Liver (tissue), 9 donors: ENCODE data around the gene KIF26B. TPM values are rescaled to one million over a fixed set of nuclear protein-coding genes. Genes with fewer than 3 reads are reported as not detected.

Experiments used
- DNase-seq: peaks from one replicate; pipeline ENCODE4 v3.0.0-alpha.2; 2017; ENCODE audit warnings: low spot score
- H3K27ac ChIP-seq, 2 donors: one replicate each; pipeline ENCODE4 v1.7.0; 2013; ENCODE audit warnings: inconsistent platforms in 2 of 2, low read length in 2 of 2, control low read depth in 1 of 2, low read depth in 1 of 2, mild to moderate bottlenecking in 1 of 2
- H3K27me3 ChIP-seq, 4 donors: one replicate each; pipeline versions ENCODE4 v1.6.1 to v1.7.0; 2013; ENCODE audit warnings: low read length in 3 of 4, inconsistent platforms in 1 of 4, mild to moderate bottlenecking in 1 of 4, moderate library complexity in 1 of 4; ENCODE audit not compliant: control insufficient read depth in 4 of 4, insufficient read depth in 4 of 4
- H3K36me3 ChIP-seq, 4 donors: one replicate each; pipeline versions ENCODE4 v1.6.1 to v1.7.0; 2013; ENCODE audit warnings: low read length in 3 of 4, mild to moderate bottlenecking in 3 of 4, low read depth in 1 of 4, moderate library complexity in 1 of 4; ENCODE audit not compliant: control insufficient read depth in 4 of 4, insufficient read depth in 3 of 4
- H3K4me1 ChIP-seq, 4 donors: one replicate each; pipeline versions ENCODE4 v1.6.1 to v1.7.0; 2013; ENCODE audit warnings: low read length in 3 of 4, mild to moderate bottlenecking in 3 of 4, moderate library complexity in 1 of 4; ENCODE audit not compliant: control insufficient read depth in 4 of 4, insufficient read depth in 4 of 4
- H3K4me3 ChIP-seq, 3 donors: one replicate each; pipeline versions ENCODE4 v1.6.1 to v1.7.0; 2013; ENCODE audit warnings: low read length in 3 of 3, control low read depth in 1 of 3, low read depth in 1 of 3, mild to moderate bottlenecking in 1 of 3
- H3K9ac ChIP-seq, 2 donors: one replicate each; pipeline ENCODE4 v1.7.0; 2013; ENCODE audit warnings: low read length in 2 of 2, mild to moderate bottlenecking in 2 of 2, moderate library complexity in 2 of 2, control low read depth in 1 of 2, low read depth in 1 of 2
- H3K9me3 ChIP-seq, 4 donors: one replicate each; pipeline versions ENCODE4 v1.6.1 to v1.7.0; 2013; ENCODE audit warnings: low read length in 3 of 4; ENCODE audit not compliant: control insufficient read depth in 4 of 4
- ATF3 ChIP-seq: IDR thresholded peaks from 2 replicates; pipeline ENCODE4 v1.6.1; 2016; ENCODE audit warnings: antibody characterized with exemption
- CTCF ChIP-seq: fragments of 150-350 bp; IDR thresholded peaks from 2 replicates; pipeline ENCODE4 v1.5.1; 2017; ENCODE audit warnings: improper control_type of control experiment, low read depth, low read length; ENCODE audit not compliant: missing input control
- EGR1 ChIP-seq, 2 donors: IDR thresholded peaks; 2 replicates each; pipeline ENCODE4 v1.6.1; 2016 to 2018; ENCODE audit warnings: antibody characterized with exemption in 2 of 2, low read depth in 2 of 2
- FOXA1 ChIP-seq: IDR thresholded peaks from 2 replicates; pipeline ENCODE4 v1.6.1; 2016; ENCODE audit warnings: antibody characterized with exemption
- FOXA2 ChIP-seq: IDR thresholded peaks from 2 replicates; pipeline ENCODE4 v1.6.1; 2016; ENCODE audit warnings: antibody characterized with exemption
- GABPA ChIP-seq, 2 donors: IDR thresholded peaks in 1 of 2; conservative IDR thresholded peaks in 1 of 2; 2 replicates each; pipeline ENCODE4 v1.6.1; 2016; ENCODE audit warnings: antibody characterized with exemption in 2 of 2, mild to moderate bottlenecking in 1 of 2, moderate library complexity in 1 of 2
- HNF4A ChIP-seq, 2 donors: conservative IDR thresholded peaks; 2 replicates each; pipeline ENCODE4 v1.6.1; 2016; ENCODE audit warnings: antibody characterized with exemption in 2 of 2, mild to moderate bottlenecking in 2 of 2
- HNF4G ChIP-seq: IDR thresholded peaks from 2 replicates; pipeline ENCODE4 v1.6.1; 2016; ENCODE audit warnings: antibody characterized with exemption
- JUND ChIP-seq, 2 donors: IDR thresholded peaks; 2 replicates each; pipeline ENCODE4 v1.6.1; 2016; ENCODE audit warnings: antibody characterized with exemption in 2 of 2
- MAX ChIP-seq: IDR thresholded peaks from 2 replicates; pipeline ENCODE4 v1.6.1; 2016; ENCODE audit warnings: antibody characterized with exemption
- NR2F2 ChIP-seq: IDR thresholded peaks from 2 replicates; pipeline ENCODE4 v1.6.1; 2016; ENCODE audit warnings: antibody characterized with exemption
- RAD21 ChIP-seq, 2 donors: IDR thresholded peaks; 2 replicates each; pipeline ENCODE4 v1.6.1; 2016; ENCODE audit warnings: antibody characterized with exemption in 2 of 2, mild to moderate bottlenecking in 2 of 2
- REST ChIP-seq: IDR thresholded peaks from 2 replicates; pipeline ENCODE4 v1.6.1; 2016; ENCODE audit warnings: antibody characterized with exemption, mild to moderate bottlenecking
- SP1 ChIP-seq: IDR thresholded peaks from 2 replicates; pipeline ENCODE4 v1.6.1; 2018; ENCODE audit warnings: antibody characterized with exemption, mild to moderate bottlenecking
- TAF1 ChIP-seq: conservative IDR thresholded peaks from 2 replicates; pipeline ENCODE4 v1.6.1; 2016; ENCODE audit warnings: antibody characterized with exemption, mild to moderate bottlenecking
- YY1 ChIP-seq: IDR thresholded peaks from 2 replicates; pipeline ENCODE4 v1.6.1; 2016; ENCODE audit warnings: antibody characterized with exemption, mild to moderate bottlenecking
- WGBS: extraction: QIAGEN DNeasy Blood & Tissue Kit; methylation state at CpG from one replicate; pipeline ENCODE4 v1.1.7; 2013; 5-methylcytosine and 5-hydroxymethylcytosine counted together
- polyA plus RNA-seq, 2 donors: library from polyadenylated mRNA; stranded (reverse) in 1 of 2; unstranded in 1 of 2; fragments of 200-250 nt in 1 of 2; fragments of >200 nt in 1 of 2; fragmentation: Nextera tagmentation in 1 of 2; extraction: Ambion mirVana in 1 of 2; gene quantifications; one replicate each; pipeline versions ENCODE4 v1.2.1 to v1.2.3, GENCODE V29; 2013 to 2015
- total RNA-seq, 2 donors: library from RNA; depleted of rRNA; stranded (reverse); fragments of >200 nt; gene quantifications; one replicate each; pipeline ENCODE4 v1.2.3, GENCODE V29; 2014
- donor health status: healthy.
- donor health status: healthy.
- donor health status: healthy.
- donor health status: healthy.
- donor health status: healthy.

Gene KIF26B
- total and polyA plus RNA-seq, 4 donors, result 0.10 to 1.7 (median 0.34) TPM

- TF ChIP-seq CTCF (no peak), FOXA1 (no peak), HNF4G (no peak), RAD21 (IDR thresholded peaks at IDR 0.05) (no peak), GABPA (IDR thresholded peaks at IDR 0.05 in 1 of 2, conservative IDR thresholded peaks at IDR 0.05 in 1 of 2) (no peak)
Measured at GRCh38 chr1:245458234-245458633, 303.4 kb downstream of the KIF26B start (continued).

- Histone ChIP-seq H3K36me3 (no peaks in the 10 kb centered on the region), H3K27ac (no peak overlapping the region), H3K4me1 (no peaks in the 10 kb centered on the region), H3K9ac (no peak overlapping the region), H3K27me3 (no peaks in the 10 kb centered on the region), H3K9me3 (no peaks in the 10 kb centered on the region), H3K4me3 (no peak overlapping the region)
- WGBS, result 73% methylated on average over 4 of the region's 4 CpGs
- TF ChIP-seq YY1, result no peak
- TF ChIP-seq FOXA1, result no peak
- TF ChIP-seq REST, result no peak
- no peak for DNase-seq
Measured at GRCh38 chr1:245458761-245459174, 304.0 kb downstream of the KIF26B start.

GRCh38 chr1:245459621-245460020 is 304.8 kb downstream of the KIF26B start:
- no peak for TF ChIP-seq YY1
- no peak for TF ChIP-seq ATF3
- no peak for TF ChIP-seq GABPA (IDR thresholded peaks at IDR 0.05 in 1 of 2, conservative IDR thresholded peaks at IDR 0.05 in 1 of 2)
- TF ChIP-seq CTCF, result no peak
- TF ChIP-seq JUND (IDR thresholded peaks at IDR 0.05), result no peak
- no peak for TF ChIP-seq REST
- no peak for TF ChIP-seq EGR1 (IDR thresholded peaks at IDR 0.05; ENCODE audit: low read depth in 2 of 2)
- no peak for TF ChIP-seq FOXA2
- TF ChIP-seq HNF4G, result no peak
- TF ChIP-seq RAD21 (IDR thresholded peaks at IDR 0.05), result no peak
- no peak for TF ChIP-seq FOXA1
- no peak for TF ChIP-seq NR2F2
- no peak for TF ChIP-seq MAX
- TF ChIP-seq TAF1, result no peak
- no peak for TF ChIP-seq HNF4A (conservative IDR thresholded peaks at IDR 0.05)
- TF ChIP-seq SP1, result no peak
- 92% methylated on average over 3 of the region's 3 CpGs for WGBS
- DNase-seq, result no peak
- Histone ChIP-seq H3K27ac (no peak overlapping the region), H3K9ac (no peak overlapping the region), H3K27me3 (no peaks in the 10 kb centered on the region), H3K4me1 (no peaks in the 10 kb centered on the region), H3K36me3 (no peaks in the 10 kb centered on the region), H3K9me3 (no peaks in the 10 kb centered on the region), H3K4me3 (no peak overlapping the region)
